B cell (primary cell): ENCODE data around the gene PHOX2B. TPM values are rescaled to one million over a fixed set of nuclear protein-coding genes. Genes with fewer than 3 reads are reported as not detected.

Experiments used
- ATAC-seq: fragments of 200-7000 bp; cut with Tn5 transposase; one replicate; pipeline ENCODE4 v1.10.0; 2021; ENCODE audit warnings: low read depth, mild to moderate bottlenecking, moderate number of reproducible peaks, moderate library complexity
- CTCF ChIA-PET: fragments of 350-600 bp; sonication (Branson Sonifier 250); formaldehyde crosslinking; loops from one replicate; lab custom pipeline; 2021; ENCODE audit warnings: antibody characterized with exemption, inconsistent platforms; lab: Charles Lee
- POLR2A ChIA-PET: fragments of 350-600 bp; sonication (Branson Sonifier 250); formaldehyde crosslinking; loops from one replicate; lab custom pipeline; 2021; ENCODE audit warnings: antibody characterized with exemption; lab: Charles Lee
- DNase-seq: peaks from one replicate; pipeline ENCODE4 v3.0.0; 2013
- H2AFZ ChIP-seq: 2 replicates; pipeline ENCODE4 v1.6.1; 2012; ENCODE audit warnings: mild to moderate bottlenecking, low read depth, low read length; ENCODE audit not compliant: insufficient read depth, poor library complexity, severe bottlenecking
- H3K27ac ChIP-seq, 2 donors: 1 replicate in 1 of 2; 2 replicates in 1 of 2; pipeline ENCODE4 v1.5.1; 2012 to 2013; ENCODE audit warnings: low read length in 2 of 2, mild to moderate bottlenecking in 2 of 2, moderate library complexity in 1 of 2
- H3K27me3 ChIP-seq, 4 experiments: fragments of 200-600 bp in 1 of 4; sonication (generic) in 1 of 4; replicated peaks in 1 of 4; 1 replicate in 2 of 4; 2 replicates in 2 of 4; pipeline versions ENCODE4 v1.6.1 to v1.7.0; 2013 to 2016; ENCODE audit warnings: low read length in 3 of 4, mild to moderate bottlenecking in 2 of 4, mixed read lengths in 1 of 4, moderate library complexity in 1 of 4; ENCODE audit not compliant: insufficient read depth in 4 of 4, control insufficient read depth in 3 of 4; ENCODE audit errors: control extremely low read depth in 1 of 4
- H3K36me3 ChIP-seq, 2 experiments: replicated peaks in 1 of 2; 1 replicate in 1 of 2; 2 replicates in 1 of 2; pipeline versions ENCODE4 v1.6.1 to v1.7.1; 2013; ENCODE audit warnings: low read length in 1 of 2; ENCODE audit not compliant: insufficient read depth in 2 of 2, control insufficient read depth in 1 of 2; ENCODE audit errors: control extremely low read depth in 1 of 2, extremely low read depth in 1 of 2
- H3K4me1 ChIP-seq, 2 donors: fragments of 200-600 bp in 1 of 2; sonication (generic) in 1 of 2; 1 replicate in 1 of 2; 2 replicates in 1 of 2; pipeline versions ENCODE4 v1.5.1 to v1.6.1; 2013 to 2017; ENCODE audit warnings: low read length in 2 of 2; ENCODE audit not compliant: control insufficient read depth in 2 of 2, insufficient read depth in 2 of 2
- H3K4me2 ChIP-seq: replicated peaks from 2 replicates; pipeline ENCODE3; 2012; ENCODE audit warnings: mild to moderate bottlenecking, low read depth, low read length; ENCODE audit not compliant: poor library complexity, severe bottlenecking
- H3K4me3 ChIP-seq, 5 experiments: fragments of 200-600 bp in 1 of 5; sonication (generic) in 1 of 5; 1 replicate in 3 of 5; 2 replicates in 2 of 5; pipeline versions ENCODE4 v1.5.1 to v1.7.0; 2011 to 2016; ENCODE audit warnings: low read length in 4 of 5, mild to moderate bottlenecking in 4 of 5, low read depth in 2 of 5, control low read depth in 1 of 5, moderate library complexity in 1 of 5; ENCODE audit not compliant: insufficient read depth in 1 of 5; ENCODE audit errors: control extremely low read depth in 1 of 5, extremely low read depth in 1 of 5
- H3K79me2 ChIP-seq: fragments of 200-600 bp; sonication (generic); one replicate; pipeline ENCODE4 v1.6.0; 2016; ENCODE audit warnings: low read length; ENCODE audit not compliant: control insufficient read depth, insufficient read depth
- H3K9ac ChIP-seq: fragments of 200-600 bp; sonication (generic); 2 replicates; pipeline ENCODE4 v1.6.1; 2017; ENCODE audit warnings: mild to moderate bottlenecking, low read length, moderate library complexity
- H3K9me3 ChIP-seq, 3 donors: one replicate each; pipeline versions ENCODE4 v1.6.1 to v1.7.1; 2013; ENCODE audit warnings: low read length in 2 of 3; ENCODE audit not compliant: control insufficient read depth in 2 of 3, insufficient read depth in 1 of 3; ENCODE audit errors: control extremely low read depth in 1 of 3
- H4K20me1 ChIP-seq: 2 replicates; pipeline ENCODE4 v1.6.0; 2012; ENCODE audit warnings: mild to moderate bottlenecking, low read length; ENCODE audit not compliant: insufficient read depth, control insufficient read depth, poor library complexity, severe bottlenecking
- H3K27ac Mint-ChIP-seq: one replicate; pipeline ENCODE4 v1.8.0; 2021; ENCODE audit warnings: mixed read lengths
- H3K27me3 Mint-ChIP-seq: one replicate; pipeline ENCODE4 v1.8.0; 2021; ENCODE audit warnings: mixed read lengths
- H3K4me1 Mint-ChIP-seq: one replicate; pipeline ENCODE4 v1.8.0; 2021; ENCODE audit warnings: mixed read lengths
- H3K4me3 Mint-ChIP-seq: one replicate; pipeline ENCODE4 v1.8.0; 2021; ENCODE audit warnings: mixed read lengths
- H3K9me3 Mint-ChIP-seq: one replicate; pipeline ENCODE4 v1.8.0; 2022; ENCODE audit warnings: mixed read lengths; ENCODE audit not compliant: insufficient read depth
- EZH2 ChIP-seq: IDR thresholded peaks from 2 replicates; pipeline ENCODE4 v1.6.1; 2012; ENCODE audit warnings: borderline replicate concordance, low read depth, mild to moderate bottlenecking, moderate library complexity, low read length; ENCODE audit not compliant: insufficient read depth, poor library complexity, severe bottlenecking
- WGBS: methylation state at CpG from one replicate; pipeline ENCODE4 v1.1.5; 2013; ENCODE audit warnings: missing lambda C conversion rate; ENCODE audit not compliant: insufficient coverage; 5-methylcytosine and 5-hydroxymethylcytosine counted together
- intact Hi-C: fragments of 100-400 bp; cut with micrococcal nuclease; formaldehyde crosslinking; loops from one replicate; pipeline ENCODE4 v1.10.0; 2022
- polyA plus RNA-seq: library from polyadenylated mRNA; depleted of rRNA; stranded (reverse); fragments of >200 nt; gene quantifications from 2 replicates; pipeline ENCODE4 v1.2.3, GENCODE V29; 2012
- total RNA-seq, 2 donors: library from RNA; stranded (reverse); fragments of 120-200 nt in 1 of 2; gene quantifications; 1 replicate in 1 of 2; 2 replicates in 1 of 2; pipeline versions ENCODE4 v1.2.3 to v1.2.4, GENCODE V29; 2013 to 2022
- TF ChIP-seq, protein P1 (sequence below): fragments of 200-600 bp; IDR thresholded peaks from one replicate; pipeline ENCODE4 v1.8.0; 2022; ENCODE audit warnings: antibody characterized with exemption, mild to moderate bottlenecking

Gene PHOX2B
- total and polyA plus RNA-seq, 2 donors (not counting 1 experiment from before 2014, with no cell fraction given), result not detected

DNA sequence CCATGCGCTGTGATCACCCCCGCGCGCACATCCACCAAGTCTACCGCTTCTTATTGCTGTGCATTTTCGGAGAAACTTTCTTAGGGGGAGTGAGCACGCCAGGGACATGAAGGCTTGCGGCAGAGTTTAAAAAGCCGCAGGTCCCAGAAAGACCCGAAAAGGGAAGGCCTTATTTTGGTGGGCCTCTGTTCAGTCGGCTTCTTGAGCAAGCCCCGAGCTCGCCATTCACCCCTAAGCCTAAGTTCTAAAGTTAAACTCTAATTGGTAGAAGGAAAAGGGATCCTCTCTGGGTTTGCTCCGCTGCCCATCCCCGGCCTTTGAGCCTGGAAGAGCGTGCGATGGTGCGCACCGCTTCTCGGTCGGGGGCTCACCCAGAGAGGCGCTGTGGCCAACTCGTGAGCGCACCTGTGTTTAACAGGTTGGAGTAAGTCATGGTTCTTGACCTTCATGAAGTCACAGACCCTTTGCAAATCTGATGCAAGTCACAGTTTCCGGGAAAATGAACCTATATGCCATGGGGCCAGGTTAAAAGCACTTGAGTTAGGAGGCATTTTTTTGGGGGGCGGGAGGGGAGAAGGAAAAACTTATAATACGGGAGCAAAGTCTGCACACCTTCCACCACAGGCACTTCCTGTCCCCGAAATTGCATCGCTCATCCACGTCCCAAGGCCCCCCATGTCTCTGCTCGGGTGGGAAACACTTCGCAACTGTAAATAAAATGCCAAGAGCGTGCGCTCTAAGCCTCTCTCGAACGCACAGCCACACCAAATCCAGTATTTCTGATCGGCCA is 1.9 kb downstream of the PHOX2B start:
- Mint-ChIP-seq H3K4me3 (no peak overlapping the region), H3K4me1 (peaks cover 4% of the 10 kb centered on the region), H3K27ac (no peak overlapping the region), H3K27me3 (peaks cover 58% of the 10 kb centered on the region), H3K9me3 (no peaks in the 10 kb centered on the region)
- H3K9me3 ChIP-seq, result peaks cover 0 to 33% (median 0%) of the 10 kb centered on the region in 3 donors
- intact Hi-C loops, result no loop called here
- no peaks in the 10 kb centered on the region for H4K20me1 ChIP-seq
- no peak for TF ChIP-seq EZH2
- DNase-seq (no peak), ATAC-seq (no peak)
- 21% methylated on average over 30 of the region's 37 CpGs for WGBS
- POLR2A ChIA-PET, result no interaction called here
- CTCF ChIA-PET, result no interaction called here
- H3K9ac ChIP-seq, result no peak overlapping the region
- peaks cover 0 to 9% of the 10 kb centered on the region in 2 donors for H3K4me1 ChIP-seq
- H3K4me3 ChIP-seq, result no peak overlapping the region
- H2AFZ ChIP-seq, result no peak overlapping the region
- no peaks in the 10 kb centered on the region for H3K36me3 ChIP-seq
- peaks cover 0 to 73% (median 46%) of the 10 kb centered on the region in 4 experiments for H3K27me3 ChIP-seq
- H3K79me2 ChIP-seq, result no peaks in the 10 kb centered on the region
- H3K27ac ChIP-seq, result no peak overlapping the region
- no peak overlapping the region for H3K4me2 ChIP-seq

DNA sequence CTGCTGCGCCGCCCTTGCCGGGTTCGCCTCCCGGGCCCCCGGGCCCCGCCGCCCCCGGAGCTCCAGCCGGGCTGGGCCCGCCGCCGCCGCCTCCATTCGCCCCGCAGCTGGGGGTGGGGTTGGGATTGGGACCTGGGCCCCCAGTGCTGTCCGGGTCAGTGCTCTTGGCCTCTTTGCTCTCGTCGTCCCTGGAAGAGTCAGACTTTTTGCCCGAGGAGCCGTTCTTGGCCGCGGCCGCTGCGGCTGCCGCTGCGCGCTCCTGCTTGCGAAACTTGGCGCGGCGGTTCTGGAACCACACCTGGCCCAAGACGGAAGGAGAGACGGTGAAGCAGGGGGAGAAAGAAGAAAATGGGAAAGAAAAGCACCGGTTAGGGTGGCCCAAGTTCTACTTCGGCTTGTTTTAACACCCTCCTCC is 2.5 kb downstream of the PHOX2B start:
- Histone ChIP-seq H2AFZ (no peak overlapping the region), H3K9me3 (peaks cover 0 to 28% (median 0%) of the 10 kb centered on the region in 3 donors), H3K9ac (no peak overlapping the region), H4K20me1 (no peaks in the 10 kb centered on the region), H3K4me2 (no peak overlapping the region), H3K36me3 (no peaks in the 10 kb centered on the region), H3K27ac (no peak overlapping the region), H3K4me1 (peaks cover 0 to 6% of the 10 kb centered on the region in 2 donors), H3K4me3 (no peak overlapping the region), H3K27me3 (peaks cover 0 to 67% (median 45%) of the 10 kb centered on the region in 4 experiments), H3K79me2 (no peaks in the 10 kb centered on the region)
- no peak for ATAC-seq
- CTCF ChIA-PET, result no interaction called here
- intact Hi-C loops, result no loop called here
- no peak overlapping the region for H3K4me3 Mint-ChIP-seq
- no peaks in the 10 kb centered on the region for H3K9me3 Mint-ChIP-seq
- DNase-seq, result no peak
- H3K27me3 Mint-ChIP-seq, result peaks cover 54% of the 10 kb centered on the region
- 19% methylated on average over 33 of the region's 36 CpGs for WGBS
- POLR2A ChIA-PET, result no interaction called here
- H3K4me1 Mint-ChIP-seq, result peaks cover 4% of the 10 kb centered on the region
- TF ChIP-seq, protein P1, sequence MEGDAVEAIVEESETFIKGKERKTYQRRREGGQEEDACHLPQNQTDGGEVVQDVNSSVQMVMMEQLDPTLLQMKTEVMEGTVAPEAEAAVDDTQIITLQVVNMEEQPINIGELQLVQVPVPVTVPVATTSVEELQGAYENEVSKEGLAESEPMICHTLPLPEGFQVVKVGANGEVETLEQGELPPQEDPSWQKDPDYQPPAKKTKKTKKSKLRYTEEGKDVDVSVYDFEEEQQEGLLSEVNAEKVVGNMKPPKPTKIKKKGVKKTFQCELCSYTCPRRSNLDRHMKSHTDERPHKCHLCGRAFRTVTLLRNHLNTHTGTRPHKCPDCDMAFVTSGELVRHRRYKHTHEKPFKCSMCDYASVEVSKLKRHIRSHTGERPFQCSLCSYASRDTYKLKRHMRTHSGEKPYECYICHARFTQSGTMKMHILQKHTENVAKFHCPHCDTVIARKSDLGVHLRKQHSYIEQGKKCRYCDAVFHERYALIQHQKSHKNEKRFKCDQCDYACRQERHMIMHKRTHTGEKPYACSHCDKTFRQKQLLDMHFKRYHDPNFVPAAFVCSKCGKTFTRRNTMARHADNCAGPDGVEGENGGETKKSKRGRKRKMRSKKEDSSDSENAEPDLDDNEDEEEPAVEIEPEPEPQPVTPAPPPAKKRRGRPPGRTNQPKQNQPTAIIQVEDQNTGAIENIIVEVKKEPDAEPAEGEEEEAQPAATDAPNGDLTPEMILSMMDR, result no peak
- no peak for TF ChIP-seq EZH2
- no peak overlapping the region for H3K27ac Mint-ChIP-seq
